Activated naive CD8-positive, alpha-beta T cell (primary cell): ENCODE results near the gene TAF15.

Source experiments
- H3K27ac Mint-ChIP-seq: one replicate; pipeline ENCODE4 v1.8.0; 2021; ENCODE audit warnings: mixed read lengths
- H3K27me3 Mint-ChIP-seq: one replicate; pipeline ENCODE4 v1.8.0; 2021; ENCODE audit warnings: mixed read lengths
- H3K36me3 Mint-ChIP-seq: one replicate; pipeline ENCODE4 v1.8.0; 2021; ENCODE audit warnings: mixed read lengths
- H3K4me1 Mint-ChIP-seq: one replicate; pipeline ENCODE4 v1.8.0; 2021; ENCODE audit warnings: low read depth, mixed read lengths
- H3K4me3 Mint-ChIP-seq: one replicate; pipeline ENCODE4 v1.8.0; 2021; ENCODE audit warnings: mild to moderate bottlenecking, mixed read lengths
- H3K9me3 Mint-ChIP-seq: one replicate; pipeline ENCODE4 v1.8.0; 2021; ENCODE audit warnings: low read depth, mixed read lengths

TAF15 gene

GRCh38 chr17:35797370-35797769 is 11.9 kb upstream of the TAF15 start:
- Mint-ChIP-seq H3K27ac (no peak overlapping the region), H3K4me3 (no peak overlapping the region), H3K27me3 (peaks cover 8% of the 10 kb centered on the region), H3K4me1 (peaks cover 40% of the 10 kb centered on the region), H3K9me3 (no peaks in the 10 kb centered on the region), H3K36me3 (no peaks in the 10 kb centered on the region)

GRCh38 chr17:35797918-35798317 is 11.4 kb upstream of the TAF15 start:
- Mint-ChIP-seq H3K36me3 (no peaks in the 10 kb centered on the region), H3K27ac (no peak overlapping the region), H3K4me1 (peaks cover 42% of the 10 kb centered on the region), H3K4me3 (no peak overlapping the region), H3K27me3 (peaks cover 8% of the 10 kb centered on the region), H3K9me3 (no peaks in the 10 kb centered on the region)

GRCh38 chr17:35799942-35800341 is 9.3 kb upstream of the TAF15 start:
- H3K36me3 Mint-ChIP-seq: no peaks in the 10 kb centered on the region
- peaks cover 41% of the 10 kb centered on the region for H3K4me1 Mint-ChIP-seq
- H3K27ac Mint-ChIP-seq: peak overlapping the region; percentile 59
- H3K27me3 Mint-ChIP-seq: peaks cover 3% of the 10 kb centered on the region
- no peak overlapping the region for H3K4me3 Mint-ChIP-seq
- no peaks in the 10 kb centered on the region for H3K9me3 Mint-ChIP-seq

GRCh38 chr17:35801583-35802224 is 7.6 kb upstream of the TAF15 start:
- Mint-ChIP-seq H3K9me3 (no peaks in the 10 kb centered on the region), H3K4me3 (peak overlapping the region; percentile 6), H3K27ac (peak overlapping the region; percentile 86), H3K36me3 (no peaks in the 10 kb centered on the region), H3K4me1 (peaks cover 39% of the 10 kb centered on the region), H3K27me3 (no peaks in the 10 kb centered on the region)

GRCh38 chr17:35804658-35805192 is 4.6 kb upstream of the TAF15 start:
- no peak overlapping the region for H3K27ac Mint-ChIP-seq
- H3K4me1 Mint-ChIP-seq: peaks cover 59% of the 10 kb centered on the region
- H3K36me3 Mint-ChIP-seq: no peaks in the 10 kb centered on the region
- H3K27me3 Mint-ChIP-seq: no peaks in the 10 kb centered on the region
- no peak overlapping the region for H3K4me3 Mint-ChIP-seq
- H3K9me3 Mint-ChIP-seq: no peaks in the 10 kb centered on the region

GRCh38 chr17:35807371-35808144 is 1.7 kb upstream of the TAF15 start:
- Mint-ChIP-seq H3K4me1 (peaks cover 59% of the 10 kb centered on the region), H3K4me3 (peak overlapping the region; percentile 97), H3K27ac (peak overlapping the region; percentile 99), H3K9me3 (no peaks in the 10 kb centered on the region), H3K36me3 (peaks cover 2% of the 10 kb centered on the region), H3K27me3 (no peaks in the 10 kb centered on the region)

- H3K4me3 Mint-ChIP-seq: peak overlapping the region; percentile 97
- no peaks in the 10 kb centered on the region for H3K9me3 Mint-ChIP-seq
- H3K36me3 Mint-ChIP-seq: peaks cover 2% of the 10 kb centered on the region
- H3K4me1 Mint-ChIP-seq: peaks cover 57% of the 10 kb centered on the region
- H3K27ac Mint-ChIP-seq: peak overlapping the region; percentile 99
- H3K27me3 Mint-ChIP-seq: no peaks in the 10 kb centered on the region
Measured at GRCh38 chr17:35808240-35808961, 883 bp upstream of the TAF15 start.

- H3K9me3 Mint-ChIP-seq: no peaks in the 10 kb centered on the region
- H3K4me1 Mint-ChIP-seq: peaks cover 61% of the 10 kb centered on the region
- peaks cover 2% of the 10 kb centered on the region for H3K36me3 Mint-ChIP-seq
- no peaks in the 10 kb centered on the region for H3K27me3 Mint-ChIP-seq
- H3K27ac Mint-ChIP-seq: peak overlapping the region; percentile 99
- H3K4me3 Mint-ChIP-seq: peak overlapping the region; percentile 97
Measured at GRCh38 chr17:35809855-35810461, 674 bp downstream of the TAF15 start.

GRCh38 chr17:35811759-35812158 is 2.5 kb downstream of the TAF15 start:
- H3K36me3 Mint-ChIP-seq: peaks cover 2% of the 10 kb centered on the region
- peak overlapping the region; percentile 59 for H3K4me3 Mint-ChIP-seq
- peaks cover 71% of the 10 kb centered on the region for H3K4me1 Mint-ChIP-seq
- H3K27ac Mint-ChIP-seq: no peak overlapping the region
- H3K9me3 Mint-ChIP-seq: no peaks in the 10 kb centered on the region
- no peaks in the 10 kb centered on the region for H3K27me3 Mint-ChIP-seq

- H3K36me3 Mint-ChIP-seq: peaks cover 2% of the 10 kb centered on the region
- H3K27ac Mint-ChIP-seq: no peak overlapping the region
- no peaks in the 10 kb centered on the region for H3K27me3 Mint-ChIP-seq
- H3K4me1 Mint-ChIP-seq: peaks cover 71% of the 10 kb centered on the region
- H3K4me3 Mint-ChIP-seq: peak overlapping the region; percentile 59
- no peaks in the 10 kb centered on the region for H3K9me3 Mint-ChIP-seq
Measured at GRCh38 chr17:35812456-35812855, 3.2 kb downstream of the TAF15 start.

- no peak overlapping the region for H3K27ac Mint-ChIP-seq
Measured at GRCh38 chr17:35816723-35817122, 7.4 kb downstream of the TAF15 start.

GRCh38 chr17:35817196-35817595 is 7.9 kb downstream of the TAF15 start:
- H3K4me1 Mint-ChIP-seq: peaks cover 57% of the 10 kb centered on the region
- H3K4me3 Mint-ChIP-seq: no peak overlapping the region
- H3K9me3 Mint-ChIP-seq: no peaks in the 10 kb centered on the region
- no peaks in the 10 kb centered on the region for H3K27me3 Mint-ChIP-seq
- H3K27ac Mint-ChIP-seq: no peak overlapping the region
- peaks cover 2% of the 10 kb centered on the region for H3K36me3 Mint-ChIP-seq

More at GRCh38 chr17:35816723-35817122, 7.4 kb downstream of the TAF15 start:
- Mint-ChIP-seq H3K9me3 (no peaks in the 10 kb centered on the region), H3K4me1 (peaks cover 61% of the 10 kb centered on the region), H3K36me3 (peaks cover 2% of the 10 kb centered on the region), H3K27me3 (no peaks in the 10 kb centered on the region), H3K4me3 (no peak overlapping the region)

- H3K27me3 Mint-ChIP-seq: no peaks in the 10 kb centered on the region
Measured at GRCh38 chr17:35819455-35819854, 10.2 kb downstream of the TAF15 start.

GRCh38 chr17:35821308-35821707 is 12.0 kb downstream of the TAF15 start:
- Mint-ChIP-seq H3K9me3 (no peaks in the 10 kb centered on the region), H3K27me3 (no peaks in the 10 kb centered on the region), H3K36me3 (peaks cover 5% of the 10 kb centered on the region)

More at GRCh38 chr17:35819455-35819854, 10.2 kb downstream of the TAF15 start:
- Mint-ChIP-seq H3K27ac (peak overlapping the region; percentile 50), H3K4me1 (peaks cover 45% of the 10 kb centered on the region), H3K4me3 (no peak overlapping the region), H3K9me3 (no peaks in the 10 kb centered on the region), H3K36me3 (peaks cover 2% of the 10 kb centered on the region)

More at GRCh38 chr17:35821308-35821707, 12.0 kb downstream of the TAF15 start:
- peaks cover 28% of the 10 kb centered on the region for H3K4me1 Mint-ChIP-seq
- H3K27ac Mint-ChIP-seq: no peak overlapping the region
- H3K4me3 Mint-ChIP-seq: no peak overlapping the region
